B cell (primary cell): Measurements from ENCODE around the gene ORMDL1. TPM values are rescaled to one million over a fixed set of nuclear protein-coding genes. Genes with fewer than 3 reads are reported as not detected.

ENCODE experiments used
- ATAC-seq: fragments of 200-7000 bp; cut with Tn5 transposase; one replicate; pipeline ENCODE4 v1.10.0; 2021; ENCODE audit warnings: low read depth, mild to moderate bottlenecking, moderate number of reproducible peaks, moderate library complexity
- CTCF ChIA-PET: fragments of 350-600 bp; sonication (Branson Sonifier 250); formaldehyde crosslinking; loops from one replicate; lab custom pipeline; 2021; ENCODE audit warnings: antibody characterized with exemption, inconsistent platforms; lab: Charles Lee
- POLR2A ChIA-PET: fragments of 350-600 bp; sonication (Branson Sonifier 250); formaldehyde crosslinking; loops from one replicate; lab custom pipeline; 2021; ENCODE audit warnings: antibody characterized with exemption; lab: Charles Lee
- DNase-seq: peaks from one replicate; pipeline ENCODE4 v3.0.0; 2013
- H2AFZ ChIP-seq: 2 replicates; pipeline ENCODE4 v1.6.1; 2012; ENCODE audit warnings: mild to moderate bottlenecking, low read depth, low read length; ENCODE audit not compliant: insufficient read depth, poor library complexity, severe bottlenecking
- H3K27ac ChIP-seq, 2 donors: 1 replicate in 1 of 2; 2 replicates in 1 of 2; pipeline ENCODE4 v1.5.1; 2012 to 2013; ENCODE audit warnings: low read length in 2 of 2, mild to moderate bottlenecking in 2 of 2, moderate library complexity in 1 of 2
- H3K27me3 ChIP-seq, 4 experiments: fragments of 200-600 bp in 1 of 4; sonication (generic) in 1 of 4; replicated peaks in 1 of 4; 1 replicate in 2 of 4; 2 replicates in 2 of 4; pipeline versions ENCODE4 v1.6.1 to v1.7.0; 2013 to 2016; ENCODE audit warnings: low read length in 3 of 4, mild to moderate bottlenecking in 2 of 4, mixed read lengths in 1 of 4, moderate library complexity in 1 of 4; ENCODE audit not compliant: insufficient read depth in 4 of 4, control insufficient read depth in 3 of 4; ENCODE audit errors: control extremely low read depth in 1 of 4
- H3K36me3 ChIP-seq, 2 experiments: replicated peaks in 1 of 2; 1 replicate in 1 of 2; 2 replicates in 1 of 2; pipeline versions ENCODE4 v1.6.1 to v1.7.1; 2013; ENCODE audit warnings: low read length in 1 of 2; ENCODE audit not compliant: insufficient read depth in 2 of 2, control insufficient read depth in 1 of 2; ENCODE audit errors: control extremely low read depth in 1 of 2, extremely low read depth in 1 of 2
- H3K4me1 ChIP-seq, 2 donors: fragments of 200-600 bp in 1 of 2; sonication (generic) in 1 of 2; 1 replicate in 1 of 2; 2 replicates in 1 of 2; pipeline versions ENCODE4 v1.5.1 to v1.6.1; 2013 to 2017; ENCODE audit warnings: low read length in 2 of 2; ENCODE audit not compliant: control insufficient read depth in 2 of 2, insufficient read depth in 2 of 2
- H3K4me2 ChIP-seq: replicated peaks from 2 replicates; pipeline ENCODE3; 2012; ENCODE audit warnings: mild to moderate bottlenecking, low read depth, low read length; ENCODE audit not compliant: poor library complexity, severe bottlenecking
- H3K4me3 ChIP-seq, 5 experiments: fragments of 200-600 bp in 1 of 5; sonication (generic) in 1 of 5; 1 replicate in 3 of 5; 2 replicates in 2 of 5; pipeline versions ENCODE4 v1.5.1 to v1.7.0; 2011 to 2016; ENCODE audit warnings: low read length in 4 of 5, mild to moderate bottlenecking in 4 of 5, low read depth in 2 of 5, control low read depth in 1 of 5, moderate library complexity in 1 of 5; ENCODE audit not compliant: insufficient read depth in 1 of 5; ENCODE audit errors: control extremely low read depth in 1 of 5, extremely low read depth in 1 of 5
- H3K79me2 ChIP-seq: fragments of 200-600 bp; sonication (generic); one replicate; pipeline ENCODE4 v1.6.0; 2016; ENCODE audit warnings: low read length; ENCODE audit not compliant: control insufficient read depth, insufficient read depth
- H3K9ac ChIP-seq: fragments of 200-600 bp; sonication (generic); 2 replicates; pipeline ENCODE4 v1.6.1; 2017; ENCODE audit warnings: mild to moderate bottlenecking, low read length, moderate library complexity
- H3K9me3 ChIP-seq, 3 donors: one replicate each; pipeline versions ENCODE4 v1.6.1 to v1.7.1; 2013; ENCODE audit warnings: low read length in 2 of 3; ENCODE audit not compliant: control insufficient read depth in 2 of 3, insufficient read depth in 1 of 3; ENCODE audit errors: control extremely low read depth in 1 of 3
- H4K20me1 ChIP-seq: 2 replicates; pipeline ENCODE4 v1.6.0; 2012; ENCODE audit warnings: mild to moderate bottlenecking, low read length; ENCODE audit not compliant: insufficient read depth, control insufficient read depth, poor library complexity, severe bottlenecking
- H3K27ac Mint-ChIP-seq: one replicate; pipeline ENCODE4 v1.8.0; 2021; ENCODE audit warnings: mixed read lengths
- H3K27me3 Mint-ChIP-seq: one replicate; pipeline ENCODE4 v1.8.0; 2021; ENCODE audit warnings: mixed read lengths
- H3K4me1 Mint-ChIP-seq: one replicate; pipeline ENCODE4 v1.8.0; 2021; ENCODE audit warnings: mixed read lengths
- H3K4me3 Mint-ChIP-seq: one replicate; pipeline ENCODE4 v1.8.0; 2021; ENCODE audit warnings: mixed read lengths
- H3K9me3 Mint-ChIP-seq: one replicate; pipeline ENCODE4 v1.8.0; 2022; ENCODE audit warnings: mixed read lengths; ENCODE audit not compliant: insufficient read depth
- CTCF ChIP-seq: fragments of 200-600 bp; IDR thresholded peaks from one replicate; pipeline ENCODE4 v1.8.0; 2022; ENCODE audit warnings: antibody characterized with exemption, mild to moderate bottlenecking
- EZH2 ChIP-seq: IDR thresholded peaks from 2 replicates; pipeline ENCODE4 v1.6.1; 2012; ENCODE audit warnings: borderline replicate concordance, low read depth, mild to moderate bottlenecking, moderate library complexity, low read length; ENCODE audit not compliant: insufficient read depth, poor library complexity, severe bottlenecking
- WGBS: methylation state at CpG from one replicate; pipeline ENCODE4 v1.1.5; 2013; ENCODE audit warnings: missing lambda C conversion rate; ENCODE audit not compliant: insufficient coverage; 5-methylcytosine and 5-hydroxymethylcytosine counted together
- intact Hi-C: fragments of 100-400 bp; cut with micrococcal nuclease; formaldehyde crosslinking; loops from one replicate; pipeline ENCODE4 v1.10.0; 2022
- polyA plus RNA-seq: library from polyadenylated mRNA; depleted of rRNA; stranded (reverse); fragments of >200 nt; gene quantifications from 2 replicates; pipeline ENCODE4 v1.2.3, GENCODE V29; 2012
- total RNA-seq, 2 donors: library from RNA; stranded (reverse); fragments of 120-200 nt in 1 of 2; gene quantifications; 1 replicate in 1 of 2; 2 replicates in 1 of 2; pipeline versions ENCODE4 v1.2.3 to v1.2.4, GENCODE V29; 2013 to 2022

The ORMDL1 gene
- total and polyA plus RNA-seq, 2 donors (not counting 1 experiment from before 2014, with no cell fraction given), result 138 to 170 TPM

- Histone ChIP-seq H3K27ac (no peak overlapping the region), H3K4me2 (no peak overlapping the region)
- CTCF ChIA-PET, result no interaction called here
Observed at GRCh38 chr2:189729430-189729829, 54.7 kb downstream of the ORMDL1 start.

GRCh38 chr2:189726849-189727248 lies 57.3 kb downstream of the ORMDL1 start:
- Histone ChIP-seq H3K27ac (no peak overlapping the region), H3K9ac (no peak overlapping the region), H2AFZ (no peak overlapping the region), H3K4me2 (no peak overlapping the region), H3K79me2 (no peaks in the 10 kb centered on the region), H3K27me3 (no peaks in the 10 kb centered on the region), H3K9me3 (no peaks in the 10 kb centered on the region), H3K4me3 (no peak overlapping the region), H3K36me3 (no peaks in the 10 kb centered on the region), H4K20me1 (no peaks in the 10 kb centered on the region), H3K4me1 (no peaks in the 10 kb centered on the region)
- POLR2A ChIA-PET, result no interaction called here
- Mint-ChIP-seq H3K9me3 (no peaks in the 10 kb centered on the region), H3K27me3 (no peaks in the 10 kb centered on the region), H3K27ac (no peak overlapping the region), H3K4me3 (no peak overlapping the region), H3K4me1 (no peaks in the 10 kb centered on the region)
- CTCF ChIA-PET, result no interaction called here
- intact Hi-C loops, result no loop called here
- ATAC-seq (no peak), DNase-seq (no peak)
- TF ChIP-seq EZH2 (no peak), CTCF (no peak)

More at GRCh38 chr2:189729430-189729829, 54.7 kb downstream of the ORMDL1 start:
- Mint-ChIP-seq H3K9me3 (no peaks in the 10 kb centered on the region), H3K4me1 (no peaks in the 10 kb centered on the region), H3K27ac (no peak overlapping the region), H3K4me3 (no peak overlapping the region), H3K27me3 (no peaks in the 10 kb centered on the region)
- no peak overlapping the region for H3K4me3 ChIP-seq
- intact Hi-C loops, result no loop called here
- no peaks in the 10 kb centered on the region for H3K79me2 ChIP-seq
- H3K9ac ChIP-seq, result no peak overlapping the region
- WGBS, result no CpG with 5 or more reads among the region's 3 CpGs
- no peaks in the 10 kb centered on the region for H3K4me1 ChIP-seq
- POLR2A ChIA-PET, result no interaction called here
- TF ChIP-seq EZH2 (no peak), CTCF (no peak)
- no peaks in the 10 kb centered on the region for H3K27me3 ChIP-seq
- H2AFZ ChIP-seq, result no peak overlapping the region
- H3K36me3 ChIP-seq, result no peaks in the 10 kb centered on the region
- no peak for DNase-seq
- no peaks in the 10 kb centered on the region for H3K9me3 ChIP-seq
- no peak for ATAC-seq
- H4K20me1 ChIP-seq, result no peaks in the 10 kb centered on the region
